ENCODE measurements around the gene S100G.

- TF ChIP-seq, protein P1, sequence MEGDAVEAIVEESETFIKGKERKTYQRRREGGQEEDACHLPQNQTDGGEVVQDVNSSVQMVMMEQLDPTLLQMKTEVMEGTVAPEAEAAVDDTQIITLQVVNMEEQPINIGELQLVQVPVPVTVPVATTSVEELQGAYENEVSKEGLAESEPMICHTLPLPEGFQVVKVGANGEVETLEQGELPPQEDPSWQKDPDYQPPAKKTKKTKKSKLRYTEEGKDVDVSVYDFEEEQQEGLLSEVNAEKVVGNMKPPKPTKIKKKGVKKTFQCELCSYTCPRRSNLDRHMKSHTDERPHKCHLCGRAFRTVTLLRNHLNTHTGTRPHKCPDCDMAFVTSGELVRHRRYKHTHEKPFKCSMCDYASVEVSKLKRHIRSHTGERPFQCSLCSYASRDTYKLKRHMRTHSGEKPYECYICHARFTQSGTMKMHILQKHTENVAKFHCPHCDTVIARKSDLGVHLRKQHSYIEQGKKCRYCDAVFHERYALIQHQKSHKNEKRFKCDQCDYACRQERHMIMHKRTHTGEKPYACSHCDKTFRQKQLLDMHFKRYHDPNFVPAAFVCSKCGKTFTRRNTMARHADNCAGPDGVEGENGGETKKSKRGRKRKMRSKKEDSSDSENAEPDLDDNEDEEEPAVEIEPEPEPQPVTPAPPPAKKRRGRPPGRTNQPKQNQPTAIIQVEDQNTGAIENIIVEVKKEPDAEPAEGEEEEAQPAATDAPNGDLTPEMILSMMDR (IDR thresholded peaks at IDR 0.05), result no peak
- TF ChIP-seq POLR2A (IDR thresholded peaks at IDR 0.05), result no peak
Observed at GRCh38 chrX:16633754-16634153, 16.2 kb upstream of the S100G start.

Data from sigmoid colon (tissue), 3 donors.